GM12878 (cell line): Measurements from ENCODE around the gene UBL4A. TPM values are rescaled to one million over a fixed set of nuclear protein-coding genes. Genes with fewer than 3 reads are reported as not detected.

Experiments used
- EED ChIP-seq: sonication (generic); IDR thresholded peaks from 2 replicates; pipeline ENCODE4 v1.6.1; 2016; ENCODE audit warnings: antibody characterized with exemption, low read depth
- HDAC2 ChIP-seq: fragments of 200-600 bp; sonication (generic); IDR thresholded peaks from 2 replicates; pipeline ENCODE4 v1.6.1; 2017
- NR2C2 ChIP-seq: IDR thresholded peaks from 2 replicates; pipeline ENCODE4 v1.6.1; 2011; ENCODE audit warnings: borderline replicate concordance, low read depth; ENCODE audit not compliant: control insufficient read depth, insufficient read length
- POU2F2 ChIP-seq: IDR thresholded peaks from 3 replicates; pipeline ENCODE4 v1.6.1; 2011; ENCODE audit warnings: low read depth, mild to moderate bottlenecking, low read length, borderline replicate concordance
- SMC3 ChIP-seq: IDR thresholded peaks from 2 replicates; pipeline ENCODE4 v1.6.1; 2011; ENCODE audit warnings: low read length, improper control_type of control experiment, borderline replicate concordance
- polyA plus RNA-seq, 11 experiments: library from polyadenylated mRNA; depleted of rRNA in 4 of 11; unstranded in 6 of 11; stranded (reverse) in 5 of 11; fragments of >200 nt; fragmentation: Nextera tagmentation in 4 of 11; fragmentation: Illumina TruSeq in 1 of 11; extraction: Ambion mirVana in 4 of 11; extraction: Trizol in 1 of 11; gene quantifications; 1 replicate in 1 of 11; 2 replicates in 10 of 11; pipeline versions ENCODE4 v1.2.1 to v1.2.3, GENCODE V29; 2011 to 2016; ENCODE audit warnings: inconsistent platforms in 2 of 11, missing spikeins in 2 of 11, low read depth in 1 of 11
- total RNA-seq, 4 experiments: library from RNA; depleted of rRNA in 3 of 4; stranded (reverse); fragments of >200 nt in 3 of 4; fragmentation: Illumina TruSeq in 1 of 4; extraction: Trizol in 1 of 4; gene quantifications; 2 replicates each; pipeline versions ENCODE4 v1.2.1 to v1.2.3, GENCODE V29; 2013 to 2021
- TF ChIP-seq, protein P1 (sequence below): IDR thresholded peaks from 2 replicates; pipeline ENCODE4 v1.6.1; 2011; ENCODE audit warnings: low read depth, low read length, improper control_type of control experiment, borderline replicate concordance
- TF ChIP-seq, protein P2 (sequence below): fragments of 450-650 bp; IDR thresholded peaks from 2 replicates; pipeline ENCODE4 v1.6.1; 2017; ENCODE audit warnings: mild to moderate bottlenecking, moderate library complexity
- TF ChIP-seq, protein P3 (sequence below): fragments of 450-650 bp; IDR thresholded peaks from 2 replicates; pipeline ENCODE4 v1.6.1; 2017; ENCODE audit warnings: mild to moderate bottlenecking, moderate library complexity

The UBL4A gene
- total and polyA plus RNA-seq, 10 of the 15 experiments (the other 5 are each of a cell fraction or from before 2014, with no cell fraction given): 4.2 to 49.9 (median 34.0) TPM

DNA sequence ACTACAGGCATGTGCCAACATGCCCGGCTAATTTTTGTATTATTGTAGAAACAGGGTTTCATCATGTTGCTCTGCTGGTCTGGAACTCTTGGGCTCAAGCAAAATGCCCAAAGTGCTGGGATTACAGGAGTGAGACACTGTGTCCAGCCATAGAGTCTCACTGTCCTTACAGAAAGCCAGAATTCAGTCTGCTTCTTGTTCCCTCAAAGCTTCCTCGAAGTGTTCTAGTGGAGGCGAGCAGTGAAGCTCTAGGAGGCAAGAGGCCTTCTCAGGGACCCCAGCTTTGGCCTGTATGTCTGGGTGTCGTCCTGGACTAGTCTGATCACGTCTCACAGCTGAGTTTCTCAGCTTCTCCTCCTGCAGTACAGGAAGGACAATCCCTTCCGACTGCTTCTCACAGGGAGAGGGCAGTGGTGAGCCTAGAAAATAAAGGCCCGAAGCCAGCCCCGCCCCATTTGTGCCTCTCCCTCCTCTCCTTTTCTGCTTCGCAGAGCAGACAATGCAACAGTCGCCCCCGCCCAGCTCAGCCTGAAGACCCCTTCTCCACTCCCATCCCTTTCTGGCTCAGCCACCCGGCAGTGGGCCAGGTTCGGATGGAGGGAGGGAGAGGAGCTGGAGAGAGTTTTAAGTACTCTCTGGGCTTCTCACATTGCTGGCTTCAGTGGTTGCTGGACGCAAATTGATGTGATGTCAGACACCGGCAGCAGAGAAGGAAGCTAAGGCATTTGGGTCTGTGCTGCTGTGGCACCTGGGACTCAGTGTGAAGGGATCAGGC is 40.7 kb upstream of the UBL4A start (continued):
- TF ChIP-seq, protein P1, sequence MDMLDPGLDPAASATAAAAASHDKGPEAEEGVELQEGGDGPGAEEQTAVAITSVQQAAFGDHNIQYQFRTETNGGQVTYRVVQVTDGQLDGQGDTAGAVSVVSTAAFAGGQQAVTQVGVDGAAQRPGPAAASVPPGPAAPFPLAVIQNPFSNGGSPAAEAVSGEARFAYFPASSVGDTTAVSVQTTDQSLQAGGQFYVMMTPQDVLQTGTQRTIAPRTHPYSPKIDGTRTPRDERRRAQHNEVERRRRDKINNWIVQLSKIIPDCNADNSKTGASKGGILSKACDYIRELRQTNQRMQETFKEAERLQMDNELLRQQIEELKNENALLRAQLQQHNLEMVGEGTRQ: no peak
- TF ChIP-seq EED (0 out of 2 replicates have a peak, but pooled peaks have one; percentile 18), SMC3 (peak; percentile 30; the same call in 1 of the 2 replicates), NR2C2 (no peak), POU2F2 (no peak), HDAC2 (no peak)
- TF ChIP-seq, protein P2, sequence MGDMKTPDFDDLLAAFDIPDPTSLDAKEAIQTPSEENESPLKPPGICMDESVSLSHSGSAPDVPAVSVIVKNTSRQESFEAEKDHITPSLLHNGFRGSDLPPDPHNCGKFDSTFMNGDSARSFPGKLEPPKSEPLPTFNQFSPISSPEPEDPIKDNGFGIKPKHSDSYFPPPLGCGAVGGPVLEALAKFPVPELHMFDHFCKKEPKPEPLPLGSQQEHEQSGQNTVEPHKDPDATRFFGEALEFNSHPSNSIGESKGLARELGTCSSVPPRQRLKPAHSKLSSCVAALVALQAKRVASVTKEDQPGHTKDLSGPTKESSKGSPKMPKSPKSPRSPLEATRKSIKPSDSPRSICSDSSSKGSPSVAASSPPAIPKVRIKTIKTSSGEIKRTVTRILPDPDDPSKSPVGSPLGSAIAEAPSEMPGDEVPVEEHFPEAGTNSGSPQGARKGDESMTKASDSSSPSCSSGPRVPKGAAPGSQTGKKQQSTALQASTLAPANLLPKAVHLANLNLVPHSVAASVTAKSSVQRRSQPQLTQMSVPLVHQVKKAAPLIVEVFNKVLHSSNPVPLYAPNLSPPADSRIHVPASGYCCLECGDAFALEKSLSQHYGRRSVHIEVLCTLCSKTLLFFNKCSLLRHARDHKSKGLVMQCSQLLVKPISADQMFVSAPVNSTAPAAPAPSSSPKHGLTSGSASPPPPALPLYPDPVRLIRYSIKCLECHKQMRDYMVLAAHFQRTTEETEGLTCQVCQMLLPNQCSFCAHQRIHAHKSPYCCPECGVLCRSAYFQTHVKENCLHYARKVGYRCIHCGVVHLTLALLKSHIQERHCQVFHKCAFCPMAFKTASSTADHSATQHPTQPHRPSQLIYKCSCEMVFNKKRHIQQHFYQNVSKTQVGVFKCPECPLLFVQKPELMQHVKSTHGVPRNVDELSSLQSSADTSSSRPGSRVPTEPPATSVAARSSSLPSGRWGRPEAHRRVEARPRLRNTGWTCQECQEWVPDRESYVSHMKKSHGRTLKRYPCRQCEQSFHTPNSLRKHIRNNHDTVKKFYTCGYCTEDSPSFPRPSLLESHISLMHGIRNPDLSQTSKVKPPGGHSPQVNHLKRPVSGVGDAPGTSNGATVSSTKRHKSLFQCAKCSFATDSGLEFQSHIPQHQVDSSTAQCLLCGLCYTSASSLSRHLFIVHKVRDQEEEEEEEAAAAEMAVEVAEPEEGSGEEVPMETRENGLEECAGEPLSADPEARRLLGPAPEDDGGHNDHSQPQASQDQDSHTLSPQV: no peak
- TF ChIP-seq, protein P3, sequence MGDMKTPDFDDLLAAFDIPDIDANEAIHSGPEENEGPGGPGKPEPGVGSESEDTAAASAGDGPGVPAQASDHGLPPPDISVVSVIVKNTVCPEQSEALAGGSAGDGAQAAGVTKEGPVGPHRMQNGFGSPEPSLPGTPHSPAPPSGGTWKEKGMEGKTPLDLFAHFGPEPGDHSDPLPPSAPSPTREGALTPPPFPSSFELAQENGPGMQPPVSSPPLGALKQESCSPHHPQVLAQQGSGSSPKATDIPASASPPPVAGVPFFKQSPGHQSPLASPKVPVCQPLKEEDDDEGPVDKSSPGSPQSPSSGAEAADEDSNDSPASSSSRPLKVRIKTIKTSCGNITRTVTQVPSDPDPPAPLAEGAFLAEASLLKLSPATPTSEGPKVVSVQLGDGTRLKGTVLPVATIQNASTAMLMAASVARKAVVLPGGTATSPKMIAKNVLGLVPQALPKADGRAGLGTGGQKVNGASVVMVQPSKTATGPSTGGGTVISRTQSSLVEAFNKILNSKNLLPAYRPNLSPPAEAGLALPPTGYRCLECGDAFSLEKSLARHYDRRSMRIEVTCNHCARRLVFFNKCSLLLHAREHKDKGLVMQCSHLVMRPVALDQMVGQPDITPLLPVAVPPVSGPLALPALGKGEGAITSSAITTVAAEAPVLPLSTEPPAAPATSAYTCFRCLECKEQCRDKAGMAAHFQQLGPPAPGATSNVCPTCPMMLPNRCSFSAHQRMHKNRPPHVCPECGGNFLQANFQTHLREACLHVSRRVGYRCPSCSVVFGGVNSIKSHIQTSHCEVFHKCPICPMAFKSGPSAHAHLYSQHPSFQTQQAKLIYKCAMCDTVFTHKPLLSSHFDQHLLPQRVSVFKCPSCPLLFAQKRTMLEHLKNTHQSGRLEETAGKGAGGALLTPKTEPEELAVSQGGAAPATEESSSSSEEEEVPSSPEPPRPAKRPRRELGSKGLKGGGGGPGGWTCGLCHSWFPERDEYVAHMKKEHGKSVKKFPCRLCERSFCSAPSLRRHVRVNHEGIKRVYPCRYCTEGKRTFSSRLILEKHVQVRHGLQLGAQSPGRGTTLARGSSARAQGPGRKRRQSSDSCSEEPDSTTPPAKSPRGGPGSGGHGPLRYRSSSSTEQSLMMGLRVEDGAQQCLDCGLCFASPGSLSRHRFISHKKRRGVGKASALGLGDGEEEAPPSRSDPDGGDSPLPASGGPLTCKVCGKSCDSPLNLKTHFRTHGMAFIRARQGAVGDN: peak; percentile 76; the same call in 1 of the 2 replicates
